ENCODE results near the gene NCCRP1. TPM values are rescaled to one million over a fixed set of nuclear protein-coding genes. Genes with fewer than 3 reads are reported as not detected.
A peak's percentile ranks its signal among the peaks of the same experiment; 100 is the strongest.

Gene NCCRP1
- total RNA-seq, 1 experiment from 2014 or later = not detected

DNA sequence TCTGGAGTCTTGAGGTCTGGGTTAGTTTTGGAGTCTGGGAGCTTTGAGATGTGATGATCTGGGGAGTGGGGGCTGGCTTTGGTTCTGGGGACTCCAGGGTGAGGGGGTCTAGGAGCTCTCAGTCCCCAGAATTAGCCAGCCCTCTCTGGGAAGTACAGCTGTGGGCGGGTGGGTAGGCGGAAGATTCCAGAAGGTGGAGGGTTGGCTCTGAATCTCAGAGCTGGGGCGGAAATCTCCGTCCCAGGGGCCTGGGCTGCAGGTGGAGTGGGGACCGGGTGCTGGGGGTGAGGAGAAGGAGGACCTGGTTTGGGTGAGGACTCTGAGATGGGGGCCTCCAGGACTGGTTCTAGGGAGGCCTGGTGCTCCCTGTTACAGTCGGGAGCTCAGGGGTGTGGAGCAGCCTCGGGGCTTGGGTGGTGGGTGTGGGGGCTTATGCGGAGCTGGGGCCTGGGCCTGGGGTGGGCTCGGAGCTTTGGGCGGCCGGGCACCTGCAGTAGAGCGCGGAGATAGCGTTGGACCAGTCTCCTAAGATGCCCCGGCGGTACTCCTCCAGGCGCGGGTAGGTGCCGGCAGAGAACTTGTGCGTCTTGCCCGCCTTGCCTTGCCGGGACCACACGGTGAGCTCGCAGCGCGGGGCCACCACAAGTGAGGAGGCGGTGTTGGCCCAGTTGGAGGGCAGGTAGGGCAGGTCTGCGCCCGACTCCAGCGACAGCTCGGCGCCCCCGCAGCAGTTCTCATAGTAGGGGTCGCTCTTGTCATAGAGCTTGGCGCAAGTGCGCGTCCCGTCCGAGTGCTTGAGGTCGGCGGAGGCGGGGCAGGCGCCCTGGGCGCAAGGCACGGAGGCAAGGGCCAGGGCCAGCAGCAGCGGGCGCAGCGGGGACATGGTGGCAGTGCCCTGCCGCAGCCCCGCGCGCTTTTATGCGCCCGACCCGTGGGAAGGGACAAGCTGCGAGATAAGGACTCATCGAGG lies 6.9 kb downstream of the NCCRP1 start, which contains the start of gene SYCN:
TSS of gene SYCN (minus strand) at position 892 of the 970 bp plus-strand sequence. CDS start at position 883, 9 bp downstream.
- no peaks in the 10 kb centered on the region for H3K9me2 ChIP-seq (replicated peaks; ENCODE audit: insufficient read depth, low read length)
- H3K9me3 ChIP-seq (ENCODE audit: low read length) = no peaks in the 10 kb centered on the region
- no peak within 1 kb of the TSS for H3K27ac ChIP-seq (ENCODE audit: low read length)
- no peaks in the 10 kb centered on the region for H3K27me3 ChIP-seq (ENCODE audit: low read length)
- no peak within 1 kb of the TSS for H2AFZ ChIP-seq (ENCODE audit: low read length)
- H4K20me1 ChIP-seq (ENCODE audit: insufficient read depth, low read depth, low read length) = no peaks in the 10 kb centered on the region
- no peak for DNase-seq
- no peak within 1 kb of the TSS for H3K4me2 ChIP-seq (ENCODE audit: low read depth, low read length, poor library complexity, severe bottlenecking)
- no peaks in the 10 kb centered on the region for H3K79me2 ChIP-seq (ENCODE audit: low read length)
- no peaks in the 10 kb centered on the region for H3K36me3 ChIP-seq (ENCODE audit: insufficient read depth, low read length)
- no peak within 1 kb of the TSS for H3K9ac ChIP-seq (ENCODE audit: low read length)
- no peak within 1 kb of the TSS for H3K4me3 ChIP-seq (ENCODE audit: low read length)
- no peaks in the 10 kb centered on the region for H3K4me1 ChIP-seq (ENCODE audit: low read length)

DNA sequence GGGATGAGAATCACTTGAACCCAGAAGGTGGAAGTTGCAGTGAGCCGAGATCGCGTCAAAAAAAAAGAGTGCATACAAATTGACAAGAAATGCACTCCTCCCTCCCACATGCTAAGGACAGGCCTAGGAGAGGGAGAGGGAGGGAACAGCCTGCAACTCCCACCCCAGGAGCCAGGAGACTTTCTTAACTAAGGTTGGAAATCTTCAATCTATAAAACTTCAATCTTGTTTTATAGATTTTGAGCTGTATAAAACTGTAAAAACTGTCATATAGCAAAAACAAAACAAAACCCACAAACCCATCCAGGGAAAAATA lies 8.6 kb downstream of the NCCRP1 start:
- Histone ChIP-seq H4K20me1 (ENCODE audit: insufficient read depth, low read depth, low read length) (no peaks in the 10 kb centered on the region), H3K4me1 (ENCODE audit: low read length) (no peaks in the 10 kb centered on the region), H3K4me3 (ENCODE audit: low read length) (no peak overlapping the region), H3K27me3 (ENCODE audit: low read length) (no peaks in the 10 kb centered on the region), H2AFZ (ENCODE audit: low read length) (no peak overlapping the region), H3K4me2 (ENCODE audit: low read depth, low read length, poor library complexity, severe bottlenecking) (no peak overlapping the region), H3K79me2 (ENCODE audit: low read length) (no peaks in the 10 kb centered on the region), H3K36me3 (ENCODE audit: insufficient read depth, low read length) (no peaks in the 10 kb centered on the region), H3K9me3 (ENCODE audit: low read length) (no peaks in the 10 kb centered on the region), H3K9me2 (replicated peaks; ENCODE audit: insufficient read depth, low read length) (no peaks in the 10 kb centered on the region), H3K27ac (ENCODE audit: low read length) (no peak overlapping the region), H3K9ac (ENCODE audit: low read length) (no peak overlapping the region)
- no peak for DNase-seq

DNA sequence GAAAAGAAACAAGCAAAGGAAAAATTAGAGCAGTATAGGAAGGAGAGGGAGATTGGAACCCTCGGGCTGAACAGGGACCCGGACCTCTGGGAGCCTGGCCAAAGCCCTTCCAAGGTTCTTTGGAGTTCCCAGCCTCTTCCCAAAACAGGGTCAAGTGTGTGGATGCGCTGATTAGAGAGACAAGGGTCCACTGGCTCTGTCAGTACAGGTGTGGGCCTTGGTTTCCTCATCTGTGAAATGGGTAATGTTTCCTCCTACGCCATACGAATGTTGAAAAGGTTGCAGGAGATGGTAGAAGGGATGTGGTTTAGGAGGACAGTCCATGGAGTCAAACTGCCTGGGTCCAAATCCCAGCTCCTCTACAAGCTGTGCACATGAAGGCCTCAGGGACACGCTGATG lies 9.4 kb downstream of the NCCRP1 start:
- H3K27ac ChIP-seq (ENCODE audit: low read length) = no peak overlapping the region
- H3K79me2 ChIP-seq (ENCODE audit: low read length) = no peaks in the 10 kb centered on the region
- H4K20me1 ChIP-seq (ENCODE audit: insufficient read depth, low read depth, low read length) = no peaks in the 10 kb centered on the region
- H2AFZ ChIP-seq (ENCODE audit: low read length) = no peak overlapping the region
- H3K27me3 ChIP-seq (ENCODE audit: low read length) = no peaks in the 10 kb centered on the region
- H3K36me3 ChIP-seq (ENCODE audit: insufficient read depth, low read length) = no peaks in the 10 kb centered on the region
- H3K9me3 ChIP-seq (ENCODE audit: low read length) = no peaks in the 10 kb centered on the region
- H3K9ac ChIP-seq (ENCODE audit: low read length) = no peak overlapping the region
- no peak for DNase-seq
- no peak overlapping the region for H3K4me2 ChIP-seq (ENCODE audit: low read depth, low read length, poor library complexity, severe bottlenecking)
- H3K4me1 ChIP-seq (ENCODE audit: low read length) = no peaks in the 10 kb centered on the region
- no peaks in the 10 kb centered on the region for H3K9me2 ChIP-seq (replicated peaks; ENCODE audit: insufficient read depth, low read length)
- H3K4me3 ChIP-seq (ENCODE audit: low read length) = no peak overlapping the region

DNA sequence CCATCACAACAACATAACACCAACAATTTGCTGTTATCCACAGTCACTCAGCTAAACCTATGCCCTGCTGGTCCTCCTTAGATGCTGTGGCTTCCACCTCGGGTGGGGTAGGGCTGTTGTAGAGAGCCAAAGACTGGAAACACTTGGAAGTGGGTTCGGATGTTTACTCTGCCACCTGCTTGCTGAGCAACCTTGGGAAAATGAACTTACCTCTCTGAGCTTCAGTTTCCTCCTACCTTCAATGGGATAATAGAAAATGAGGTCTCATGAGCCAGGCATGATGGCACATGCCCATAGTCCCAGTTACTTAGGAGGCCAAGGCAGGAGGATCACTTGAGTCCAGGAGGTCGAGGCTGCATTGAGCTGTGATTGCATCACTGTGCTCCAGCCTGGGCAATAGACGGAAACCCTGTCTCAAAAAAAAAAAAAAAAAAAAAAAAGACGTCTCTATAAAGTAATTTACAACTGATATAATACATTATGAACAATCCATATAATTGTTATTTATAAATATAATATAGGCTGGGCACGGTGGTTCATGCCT lies 10.6 kb downstream of the NCCRP1 start:
- Histone ChIP-seq H4K20me1 (ENCODE audit: insufficient read depth, low read depth, low read length) (no peaks in the 10 kb centered on the region), H3K9me2 (replicated peaks; ENCODE audit: insufficient read depth, low read length) (no peaks in the 10 kb centered on the region), H3K9me3 (ENCODE audit: low read length) (no peaks in the 10 kb centered on the region), H3K4me3 (ENCODE audit: low read length) (no peak overlapping the region), H3K79me2 (ENCODE audit: low read length) (no peaks in the 10 kb centered on the region), H3K4me1 (ENCODE audit: low read length) (no peaks in the 10 kb centered on the region), H3K27ac (ENCODE audit: low read length) (no peak overlapping the region), H3K4me2 (ENCODE audit: low read depth, low read length, poor library complexity, severe bottlenecking) (no peak overlapping the region), H3K9ac (ENCODE audit: low read length) (no peak overlapping the region), H2AFZ (ENCODE audit: low read length) (no peak overlapping the region), H3K27me3 (ENCODE audit: low read length) (no peaks in the 10 kb centered on the region), H3K36me3 (ENCODE audit: insufficient read depth, low read length) (no peaks in the 10 kb centered on the region)
- no peak for DNase-seq

DNA sequence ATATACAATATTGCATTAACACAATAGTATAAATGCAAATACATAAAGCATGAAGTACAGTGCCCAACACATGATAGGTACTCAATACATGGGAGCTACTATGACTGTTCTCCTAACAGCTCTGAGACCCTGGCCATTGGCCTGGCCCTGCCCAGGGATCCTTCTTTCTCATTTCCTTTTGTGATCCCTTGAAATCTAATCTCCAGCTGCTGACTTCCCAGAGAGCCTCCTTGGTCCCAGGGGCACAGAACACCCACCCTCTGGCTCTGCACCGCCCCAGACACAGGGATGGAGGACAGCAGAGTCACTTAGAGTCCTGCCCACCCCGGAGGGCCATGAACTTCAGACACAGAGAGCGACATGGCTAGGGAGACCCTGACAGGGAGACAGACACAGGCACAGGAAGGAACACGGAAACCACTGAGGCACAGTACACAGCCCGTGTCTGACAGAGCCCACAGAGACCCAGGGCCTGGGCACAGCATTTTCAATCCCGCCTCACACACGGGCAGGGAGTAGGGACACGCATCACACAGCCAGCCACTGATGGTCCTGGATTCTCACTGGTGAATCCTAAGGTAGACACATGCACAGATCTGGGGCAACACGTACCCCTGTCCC lies 11.5 kb downstream of the NCCRP1 start:
- Histone ChIP-seq H3K4me2 (ENCODE audit: low read depth, low read length, poor library complexity, severe bottlenecking) (no peak overlapping the region), H2AFZ (ENCODE audit: low read length) (no peak overlapping the region), H3K79me2 (ENCODE audit: low read length) (no peaks in the 10 kb centered on the region), H3K9me3 (ENCODE audit: low read length) (no peaks in the 10 kb centered on the region), H3K36me3 (ENCODE audit: insufficient read depth, low read length) (no peaks in the 10 kb centered on the region), H3K9me2 (replicated peaks; ENCODE audit: insufficient read depth, low read length) (no peaks in the 10 kb centered on the region), H3K9ac (ENCODE audit: low read length) (no peak overlapping the region), H3K4me3 (ENCODE audit: low read length) (no peak overlapping the region), H3K4me1 (ENCODE audit: low read length) (no peaks in the 10 kb centered on the region), H3K27ac (ENCODE audit: low read length) (no peak overlapping the region), H3K27me3 (ENCODE audit: low read length) (no peaks in the 10 kb centered on the region), H4K20me1 (ENCODE audit: insufficient read depth, low read depth, low read length) (no peaks in the 10 kb centered on the region)
- no peak for DNase-seq

DNA sequence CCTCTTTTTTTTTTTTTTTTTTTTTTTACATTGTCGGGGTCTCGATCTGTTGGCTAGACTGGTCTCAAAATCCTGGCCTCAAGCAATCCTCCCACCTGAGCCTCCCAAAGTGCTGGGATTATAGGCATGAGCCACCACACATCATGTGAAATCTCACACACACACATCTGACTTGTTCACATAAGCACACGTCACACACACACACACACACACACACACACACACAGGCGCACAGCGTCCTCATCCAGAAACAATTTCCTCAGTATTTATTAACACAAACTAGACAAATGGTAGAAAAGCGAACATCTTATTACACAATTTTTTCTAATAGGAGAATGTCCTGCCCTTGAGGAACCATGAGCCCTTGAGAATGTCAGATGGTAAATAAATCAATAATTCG lies 12.4 kb downstream of the NCCRP1 start:
- Histone ChIP-seq H3K9ac (ENCODE audit: low read length) (no peak overlapping the region), H3K4me3 (ENCODE audit: low read length) (no peak overlapping the region), H3K9me3 (ENCODE audit: low read length) (no peaks in the 10 kb centered on the region), H4K20me1 (ENCODE audit: insufficient read depth, low read depth, low read length) (no peaks in the 10 kb centered on the region), H3K9me2 (replicated peaks; ENCODE audit: insufficient read depth, low read length) (no peaks in the 10 kb centered on the region), H3K27ac (ENCODE audit: low read length) (no peak overlapping the region), H3K27me3 (ENCODE audit: low read length) (no peaks in the 10 kb centered on the region), H3K79me2 (ENCODE audit: low read length) (no peaks in the 10 kb centered on the region), H3K4me2 (ENCODE audit: low read depth, low read length, poor library complexity, severe bottlenecking) (no peak overlapping the region), H2AFZ (ENCODE audit: low read length) (no peak overlapping the region), H3K36me3 (ENCODE audit: insufficient read depth, low read length) (no peaks in the 10 kb centered on the region), H3K4me1 (ENCODE audit: low read length) (no peaks in the 10 kb centered on the region)
- DNase-seq = no peak

DNA sequence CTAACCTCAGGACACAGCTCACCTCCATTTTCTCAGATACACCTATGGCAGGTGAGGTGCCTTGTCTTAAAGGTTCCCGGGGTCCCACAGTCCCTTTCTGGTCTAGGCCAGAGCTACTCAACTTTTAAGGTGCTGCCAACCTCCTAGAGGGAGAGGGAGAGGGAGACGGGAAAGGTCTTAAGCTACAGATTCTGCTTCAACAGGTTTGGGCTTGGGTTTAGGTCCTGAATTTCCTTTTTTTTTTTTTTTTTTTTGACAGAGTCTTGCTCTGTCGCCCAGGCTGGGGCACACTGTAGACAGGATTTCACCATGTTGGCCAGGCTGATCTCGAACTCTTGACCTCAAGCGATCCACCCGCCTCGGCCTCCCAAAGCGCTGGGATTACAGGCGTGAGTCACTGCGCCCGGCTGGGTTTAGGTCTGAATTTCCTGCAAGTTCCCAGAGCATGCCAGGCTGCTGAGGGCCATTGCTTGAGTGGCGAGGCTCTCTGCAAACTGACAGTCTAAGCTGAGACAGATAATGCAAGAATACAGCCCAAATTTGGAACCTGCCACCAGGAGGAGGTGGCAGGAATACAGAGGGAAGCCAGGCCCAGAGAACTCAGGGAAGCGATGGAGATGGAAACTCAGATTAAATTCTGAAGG lies 15.1 kb downstream of the NCCRP1 start:
- Histone ChIP-seq H4K20me1 (ENCODE audit: insufficient read depth, low read depth, low read length) (no peaks in the 10 kb centered on the region), H3K27me3 (ENCODE audit: low read length) (no peaks in the 10 kb centered on the region), H2AFZ (ENCODE audit: low read length) (no peak overlapping the region), H3K9me2 (replicated peaks; ENCODE audit: insufficient read depth, low read length) (no peaks in the 10 kb centered on the region), H3K4me1 (ENCODE audit: low read length) (no peaks in the 10 kb centered on the region), H3K9ac (ENCODE audit: low read length) (no peak overlapping the region), H3K27ac (ENCODE audit: low read length) (no peak overlapping the region), H3K4me2 (ENCODE audit: low read depth, low read length, poor library complexity, severe bottlenecking) (no peak overlapping the region), H3K36me3 (ENCODE audit: insufficient read depth, low read length) (no peaks in the 10 kb centered on the region), H3K79me2 (ENCODE audit: low read length) (no peaks in the 10 kb centered on the region), H3K9me3 (ENCODE audit: low read length) (no peaks in the 10 kb centered on the region), H3K4me3 (ENCODE audit: low read length) (no peak overlapping the region)
- DNase-seq = no peak

DNA sequence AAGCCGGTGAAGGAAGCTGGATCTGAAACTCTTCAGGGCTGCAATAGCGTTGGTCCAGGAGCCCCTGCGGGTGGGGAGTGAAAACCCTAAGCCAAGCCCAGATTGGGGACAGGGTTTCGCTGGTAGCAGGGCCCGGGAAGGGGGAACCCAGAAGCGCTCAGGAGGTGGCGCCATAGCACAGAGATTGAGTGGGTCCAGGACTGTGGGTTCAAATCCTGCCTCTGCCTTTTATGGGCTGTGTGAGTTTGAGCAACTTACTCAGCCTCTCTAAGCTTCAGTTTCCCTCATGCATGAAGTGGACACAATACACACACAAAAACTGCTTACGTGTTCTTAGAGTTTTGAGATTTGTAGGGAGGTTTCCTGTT lies 15.6 kb downstream of the NCCRP1 start:
- Histone ChIP-seq H2AFZ (ENCODE audit: low read length) (no peak overlapping the region), H3K79me2 (ENCODE audit: low read length) (no peaks in the 10 kb centered on the region), H3K27ac (ENCODE audit: low read length) (no peak overlapping the region), H3K9me2 (replicated peaks; ENCODE audit: insufficient read depth, low read length) (no peaks in the 10 kb centered on the region), H4K20me1 (ENCODE audit: insufficient read depth, low read depth, low read length) (no peaks in the 10 kb centered on the region), H3K9me3 (ENCODE audit: low read length) (no peaks in the 10 kb centered on the region), H3K27me3 (ENCODE audit: low read length) (no peaks in the 10 kb centered on the region), H3K36me3 (ENCODE audit: insufficient read depth, low read length) (no peaks in the 10 kb centered on the region), H3K4me2 (ENCODE audit: low read depth, low read length, poor library complexity, severe bottlenecking) (no peak overlapping the region), H3K4me1 (ENCODE audit: low read length) (no peaks in the 10 kb centered on the region), H3K4me3 (ENCODE audit: low read length) (no peak overlapping the region), H3K9ac (ENCODE audit: low read length) (no peak overlapping the region)
- peak; percentile 77 for DNase-seq

All from Karpas-422 (cell line).